GM12874 (cell line): ENCODE results near the gene PHETA2.

Experiments
- CTCF ChIP-seq: IDR thresholded peaks from 2 replicates; pipeline ENCODE4 v1.5.1; 2011; ENCODE audit warnings: low read depth, mild to moderate bottlenecking, control low read depth, low read length, moderate library complexity; ENCODE audit not compliant: insufficient read depth

The PHETA2 gene

GRCh38 chr22:42116848-42117424 is 42.9 kb downstream of the PHETA2 start:
- peak; percentile 3; the same call in 1 of the 2 replicates for TF ChIP-seq CTCF

- TF ChIP-seq CTCF, result no peak
Measured at GRCh38 chr22:42127606-42128005, 53.6 kb downstream of the PHETA2 start.
